K562 (cell line): ENCODE data around the gene C3orf52. TPM values are rescaled to one million over a fixed set of nuclear protein-coding genes. Genes with fewer than 3 reads are reported as not detected.

Experiments used
- ATAC-seq: fragments of 200-7000 bp; cut with Tn5 transposase; 3 replicates; pipeline ENCODE4 v1.9.1; 2020; ENCODE audit warnings: moderate library complexity
- BruUV-seq: library from RNA; stranded (reverse); fragments of 400-500 nt; replicated peaks from 2 replicates; lab custom pipeline; 2021; lab: Mats Ljungman, UMichigan
- CTCF ChIA-PET: fragments of 300-600 bp; formaldehyde crosslinking; extraction: SDS; loops from one replicate; lab custom pipeline; 2021; ENCODE audit warnings: low intra/inter-chr PET ratio; lab: Yijun Ruan, JAX
- POLR2A ChIA-PET: fragments of 300-600, 350-650 bp; sonication (Branson Sonifier 250); formaldehyde crosslinking; extraction: SDS; loops from one replicate; lab custom pipeline; 2021; ENCODE audit warnings: antibody characterized with exemption, inconsistent platforms; lab: Yijun Ruan, JAX
- DNase-seq, 4 experiments: peaks; one replicate each; pipeline versions ENCODE4 v3.0.0 to v3.0.0-alpha.2; 2011 to 2018; ENCODE audit warnings: low spot score in 3 of 4, mixed read lengths in 3 of 4; ENCODE audit errors: extremely low read depth in 1 of 4
- FAIRE-seq: peaks from 2 replicates; lab custom pipeline; 2011; peaks lifted over from hg19 to GRCh38; lab: Jason Lieb, UNC
- H2AFZ ChIP-seq: 2 replicates; pipeline ENCODE4 v1.6.0; 2011; ENCODE audit warnings: low read depth, low read length, control low read depth, inconsistent platforms
- H3K27ac ChIP-seq: fragments of 200-600 bp; 3 replicates; pipeline ENCODE4 v1.8.0; 2011; ENCODE audit warnings: low read depth, mild to moderate bottlenecking, control low read depth, inconsistent platforms, low read length, moderate library complexity, mixed read lengths; ENCODE audit errors: extremely low read depth
- H3K27me3 ChIP-seq, 2 experiments: fragments of 300-600 bp in 1 of 2; 2 replicates in 1 of 2; 3 replicates in 1 of 2; pipeline versions ENCODE4 v1.6.0 to v1.8.0; 2011; ENCODE audit warnings: inconsistent platforms in 2 of 2, low read length in 2 of 2, mild to moderate bottlenecking in 1 of 2, mixed read lengths in 1 of 2, moderate library complexity in 1 of 2; ENCODE audit not compliant: control insufficient read depth in 2 of 2, insufficient read depth in 2 of 2
- H3K36me3 ChIP-seq: fragments of 300-600 bp; 3 replicates; pipeline ENCODE4 v1.8.0; 2011; ENCODE audit warnings: mild to moderate bottlenecking, low read length, inconsistent platforms; ENCODE audit not compliant: control insufficient read depth, insufficient read depth
- H3K4me1 ChIP-seq, 2 experiments: fragments of 200-600 bp in 1 of 2; replicated peaks in 1 of 2; 2 replicates in 1 of 2; 3 replicates in 1 of 2; pipeline versions ENCODE4 v1.5.1 to v1.8.0; 2011; ENCODE audit warnings: inconsistent platforms in 2 of 2, low read length in 2 of 2, mild to moderate bottlenecking in 1 of 2, mixed read lengths in 1 of 2, moderate library complexity in 1 of 2; ENCODE audit not compliant: control insufficient read depth in 2 of 2, insufficient read depth in 2 of 2
- H3K4me2 ChIP-seq: 2 replicates; pipeline ENCODE4 v1.6.1; 2011; ENCODE audit warnings: low read length, control low read depth, inconsistent platforms, mixed read lengths; ENCODE audit not compliant: insufficient read depth
- H3K4me3 ChIP-seq: fragments of 200-600 bp; sonication (generic), shearing (Covaris generic); 2 replicates; pipeline ENCODE4 v1.5.1; 2016; ENCODE audit warnings: control low read depth, inconsistent platforms
- H3K79me2 ChIP-seq: fragments of 200-600 bp; 3 replicates; pipeline ENCODE4 v1.8.0; 2011; ENCODE audit warnings: low read length, inconsistent platforms; ENCODE audit not compliant: control insufficient read depth, insufficient read depth
- H3K9ac ChIP-seq, 2 experiments: 2 replicates each; pipeline versions ENCODE4 v1.6.0 to v1.6.1; 2011; ENCODE audit warnings: low read depth in 2 of 2, low read length in 2 of 2, control low read depth in 1 of 2, inconsistent platforms in 1 of 2, mild to moderate bottlenecking in 1 of 2, mixed read lengths in 1 of 2; ENCODE audit not compliant: insufficient read depth in 1 of 2
- H3K9me1 ChIP-seq: one replicate; pipeline ENCODE4 v1.6.0; 2011; ENCODE audit warnings: inconsistent platforms, mild to moderate bottlenecking, low read length, moderate library complexity; ENCODE audit not compliant: control insufficient read depth, insufficient read depth
- H3K9me3 ChIP-seq: replicated peaks from 2 replicates; pipeline ENCODE4 v1.5.1; 2011; ENCODE audit warnings: low read depth, low read length, inconsistent platforms; ENCODE audit not compliant: control insufficient read depth, insufficient read depth
- H4K20me1 ChIP-seq: replicated peaks from 2 replicates; pipeline ENCODE4 v1.6.1; 2011; ENCODE audit warnings: low read length, inconsistent platforms, mixed read lengths; ENCODE audit not compliant: control insufficient read depth, insufficient read depth
- BRF2 ChIP-seq: IDR thresholded peaks from 3 replicates; pipeline ENCODE4 v1.6.1; 2011; ENCODE audit warnings: borderline replicate concordance, mild to moderate bottlenecking; ENCODE audit not compliant: insufficient read length, insufficient read depth
- CSDE1 ChIP-seq, 2 experiments: fragments of 450-650 bp; IDR thresholded peaks; 2 replicates each; pipeline ENCODE4 v1.6.1; 2016; ENCODE audit warnings: mild to moderate bottlenecking in 1 of 2
- FOXJ3 ChIP-seq: sonication (generic); formaldehyde crosslinking; IDR thresholded peaks from 2 replicates; pipeline ENCODE4 v1.4.0; 2020; ENCODE audit warnings: mild to moderate bottlenecking, missing genetic modification reagents
- HLTF ChIP-seq: fragments of 450-650 bp; IDR thresholded peaks from 2 replicates; pipeline ENCODE4 v1.6.1; 2016
- LEF1 ChIP-seq: fragments of 450-650 bp; IDR thresholded peaks from 2 replicates; pipeline ENCODE4 v1.6.1; 2016; ENCODE audit warnings: mild to moderate bottlenecking
- PCBP1 ChIP-seq: fragments of 200-400 bp; formaldehyde crosslinking; IDR thresholded peaks from 2 replicates; pipeline ENCODE4 v1.6.1; 2018; ENCODE audit warnings: mild to moderate bottlenecking, low read depth, low read length; ENCODE audit not compliant: poor library complexity, severe bottlenecking
- POLR2B ChIP-seq: fragments of 450-650 bp; IDR thresholded peaks from 2 replicates; pipeline ENCODE4 v1.6.1; 2018; ENCODE audit warnings: low read depth; ENCODE audit not compliant: partially characterized antibody
- SFPQ ChIP-seq: fragments of 200-400 bp; formaldehyde crosslinking; IDR thresholded peaks from 2 replicates; pipeline ENCODE4 v1.6.1; 2017; ENCODE audit warnings: mild to moderate bottlenecking, low read depth, low read length, moderate library complexity
- SRF ChIP-seq, 2 experiments: fragments of 250-450, 450-650 bp in 1 of 2; sonication (Bioruptor Pico) in 1 of 2; sonication (generic) in 1 of 2; formaldehyde crosslinking; IDR thresholded peaks; 2 replicates each; pipeline versions ENCODE4 v1.5.0 to v1.5.1; 2020 to 2022; ENCODE audit warnings: mild to moderate bottlenecking in 1 of 2, missing genetic modification reagents in 1 of 2
- TCFL5 ChIP-seq: fragments of 250-450 bp; sonication (Bioruptor Pico); conservative IDR thresholded peaks from 2 replicates; pipeline ENCODE4 v1.6.1; 2021; ENCODE audit warnings: mild to moderate bottlenecking, moderate library complexity, matching md5 sums
- YBX1 ChIP-seq: fragments of 450-650 bp; IDR thresholded peaks from 2 replicates; pipeline ENCODE4 v1.7.1; 2016; ENCODE audit warnings: mild to moderate bottlenecking
- ZFX ChIP-seq: sonication (generic); formaldehyde crosslinking; IDR thresholded peaks from 2 replicates; pipeline ENCODE4 v1.8.0; 2022; ENCODE audit warnings: mild to moderate bottlenecking, missing genetic modification reagents, moderate library complexity
- ZKSCAN1 ChIP-seq: fragments of 150-350 bp; IDR thresholded peaks from 2 replicates; pipeline ENCODE4 v1.6.1; 2016; ENCODE audit warnings: low read depth, low read length
- ZNF133 ChIP-seq: fragments of 250-450 bp; sonication (Bioruptor Pico); IDR thresholded peaks from 2 replicates; pipeline ENCODE4 v1.4.0; 2020; ENCODE audit warnings: mild to moderate bottlenecking
- ZNF324 ChIP-seq: fragments of 250-450 bp; sonication (Bioruptor Pico); IDR thresholded peaks from 2 replicates; pipeline ENCODE4 v1.4.0; 2020; ENCODE audit warnings: mild to moderate bottlenecking
- ZNF408 ChIP-seq: fragments of 250-450 bp; sonication (Bioruptor Pico); IDR thresholded peaks from 2 replicates; pipeline ENCODE4 v1.4.0; 2020; ENCODE audit warnings: low read depth, mild to moderate bottlenecking, moderate library complexity
- ZNF431 ChIP-seq: sonication (generic); formaldehyde crosslinking; IDR thresholded peaks from 2 replicates; pipeline ENCODE4 v1.8.0; 2022; ENCODE audit warnings: mild to moderate bottlenecking, missing genetic modification reagents
- ZNF695 ChIP-seq: fragments of 450-650 bp; formaldehyde crosslinking; IDR thresholded peaks from 2 replicates; pipeline ENCODE4 v1.4.0; 2020; ENCODE audit warnings: mild to moderate bottlenecking, moderate library complexity
- WGBS: fragments of 100-300 bp; shearing (Covaris generic); methylation state at CpG from one replicate; pipeline ENCODE4 v1.1.6; 2016; ENCODE audit warnings: low coverage, mixed read lengths; ENCODE audit not compliant: insufficient coverage; ENCODE audit errors: missing lambda C conversion rate; 5-methylcytosine and 5-hydroxymethylcytosine counted together
- in situ Hi-C: fragments of 300-500 bp; cut with MboI; formaldehyde crosslinking; loops from 4 replicates; pipeline ENCODE4 v1.15.0; 2018; ENCODE audit warnings: inconsistent platforms, mixed read lengths
- intact Hi-C: fragments of 100-400 bp; cut with micrococcal nuclease; formaldehyde crosslinking; loops from 2 replicates; pipeline ENCODE4 v1.14.2; 2022
- polyA plus RNA-seq, 8 experiments: library from polyadenylated mRNA; depleted of rRNA in 4 of 8; stranded (reverse) in 5 of 8; unstranded in 3 of 8; fragments of >200 nt; fragmentation: Nextera tagmentation in 2 of 8; fragmentation: Illumina TruSeq in 1 of 8; extraction: Ambion mirVana in 2 of 8; extraction: Trizol in 1 of 8; gene quantifications; 2 replicates each; pipeline versions ENCODE4 v1.2.1 to v1.2.3, GENCODE V29; 2011 to 2014; ENCODE audit warnings: inconsistent platforms in 1 of 8, missing spikeins in 1 of 8
- total RNA-seq, 7 experiments: library from RNA; depleted of rRNA in 6 of 7; stranded (reverse); fragments of >200 nt in 6 of 7; fragmentation: Illumina TruSeq in 2 of 7; extraction: Trizol in 2 of 7; gene quantifications; 2 replicates each; pipeline versions ENCODE4 v1.2.1 to v1.2.3, GENCODE V29; 2011 to 2021; ENCODE audit warnings: low replicate concordance in 1 of 7
- TF ChIP-seq, protein P1 (sequence below): fragments of 200-800 bp; sonication (Bioruptor generic); IDR thresholded peaks from 2 replicates; pipeline ENCODE4 v1.6.1; 2017; ENCODE audit warnings: missing genetic modification characterization, missing compliant biosample characterization

Gene C3orf52
- total and polyA plus RNA-seq, 9 of the 15 experiments (the other 6 are each of a cell fraction or from before 2014, with no cell fraction given), result 2.8 to 6.1 (median 3.8) TPM

DNA sequence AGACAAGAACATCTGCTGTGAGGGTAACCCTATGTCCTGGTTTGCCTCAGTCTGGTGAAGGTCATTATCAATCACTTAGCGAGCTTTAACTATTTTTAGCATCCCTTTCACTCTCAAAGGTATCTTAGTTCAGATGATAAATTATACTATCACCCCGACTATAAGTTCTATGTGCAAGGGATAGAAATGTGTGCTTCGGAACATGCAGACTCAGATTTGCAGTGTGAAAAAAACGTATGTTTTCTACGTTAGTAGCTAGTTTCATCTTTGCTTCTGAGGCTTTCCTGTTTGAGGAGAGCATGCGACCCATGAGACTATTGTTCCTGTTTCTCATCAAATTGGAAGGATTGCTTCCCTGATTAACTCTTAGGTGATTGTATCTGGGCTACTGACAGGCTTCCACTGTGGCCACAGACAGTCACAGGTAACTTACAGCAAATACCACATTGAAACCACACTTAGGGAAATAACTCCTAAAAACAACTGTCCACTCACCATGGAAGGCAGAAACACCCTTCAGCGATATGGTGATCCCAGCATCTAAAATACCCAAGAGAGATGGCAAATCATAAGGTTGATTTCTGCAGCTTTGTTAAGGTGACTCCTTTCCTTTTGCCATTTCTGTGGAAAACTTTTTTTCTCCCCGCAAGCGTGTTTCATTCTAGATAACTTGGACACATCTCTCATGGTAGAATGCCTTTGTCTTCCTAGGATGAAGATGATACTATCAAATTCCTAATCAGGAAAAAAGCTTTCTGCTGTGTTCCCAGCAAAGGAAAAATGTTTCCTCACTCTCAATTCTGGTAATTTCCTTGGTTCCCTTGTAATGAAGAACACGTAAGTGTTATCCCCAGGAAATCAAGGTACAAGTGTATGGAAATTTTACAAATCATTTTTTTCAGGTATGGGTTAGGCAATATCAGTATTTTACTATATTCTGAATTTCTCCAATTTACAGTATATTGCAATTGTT is 41.6 kb downstream of the C3orf52 start:
- ATAC-seq, result no peak
- H2AFZ ChIP-seq, result no peak overlapping the region
- in situ Hi-C loops (no loop called here), intact Hi-C loops (no loop called here)
- no peak overlapping the region for H3K4me3 ChIP-seq
- no peaks in the 10 kb centered on the region for H3K4me1 ChIP-seq
- 19% methylated on average over 10 of the region's 10 CpGs for WGBS
- no peak overlapping the region for H3K9ac ChIP-seq
- no peaks in the 10 kb centered on the region for H3K79me2 ChIP-seq
- H3K9me3 ChIP-seq, result no peaks in the 10 kb centered on the region
- H3K9me1 ChIP-seq, result no peaks in the 10 kb centered on the region
- no peak for TF ChIP-seq ZFX (CRISPR knock-in tag)
- no peak for TF ChIP-seq TCFL5
- TF ChIP-seq LEF1, result no peak
- no peak for TF ChIP-seq SFPQ
- TF ChIP-seq HLTF, result no peak
- no peak for TF ChIP-seq PCBP1
- TF ChIP-seq BRF2, result no peak
- TF ChIP-seq ZKSCAN1, result no peak
- TF ChIP-seq, protein P1, sequence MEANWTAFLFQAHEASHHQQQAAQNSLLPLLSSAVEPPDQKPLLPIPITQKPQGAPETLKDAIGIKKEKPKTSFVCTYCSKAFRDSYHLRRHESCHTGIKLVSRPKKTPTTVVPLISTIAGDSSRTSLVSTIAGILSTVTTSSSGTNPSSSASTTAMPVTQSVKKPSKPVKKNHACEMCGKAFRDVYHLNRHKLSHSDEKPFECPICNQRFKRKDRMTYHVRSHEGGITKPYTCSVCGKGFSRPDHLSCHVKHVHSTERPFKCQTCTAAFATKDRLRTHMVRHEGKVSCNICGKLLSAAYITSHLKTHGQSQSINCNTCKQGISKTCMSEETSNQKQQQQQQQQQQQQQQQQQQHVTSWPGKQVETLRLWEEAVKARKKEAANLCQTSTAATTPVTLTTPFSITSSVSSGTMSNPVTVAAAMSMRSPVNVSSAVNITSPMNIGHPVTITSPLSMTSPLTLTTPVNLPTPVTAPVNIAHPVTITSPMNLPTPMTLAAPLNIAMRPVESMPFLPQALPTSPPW, result no peak
- TF ChIP-seq ZNF324 (CRISPR knock-in tag), result no peak
- no peak for TF ChIP-seq SRF (CRISPR knock-in tag; IDR thresholded peaks at IDR 0.05)
- TF ChIP-seq ZNF431 (CRISPR knock-in tag), result no peak
- TF ChIP-seq YBX1, result no peak
- TF ChIP-seq FOXJ3 (CRISPR knock-in tag), result no peak
- no peak for TF ChIP-seq ZNF408 (CRISPR knock-in tag)
- no peak for TF ChIP-seq ZNF133 (CRISPR knock-in tag)
- no peak for TF ChIP-seq CSDE1 (IDR thresholded peaks at IDR 0.05)
- no peak for TF ChIP-seq POLR2B
- TF ChIP-seq ZNF695 (CRISPR knock-in tag), result no peak
- no peak overlapping the region for H3K27ac ChIP-seq
- ChIA-PET CTCF (no interaction called here), POLR2A (no interaction called here)
- FAIRE-seq, result no peak
- BruUV-seq, result no TSS peak
- no peak for DNase-seq
- no peak overlapping the region for H3K4me2 ChIP-seq
- no peaks in the 10 kb centered on the region for H3K27me3 ChIP-seq
- no peaks in the 10 kb centered on the region for H4K20me1 ChIP-seq
- no peaks in the 10 kb centered on the region for H3K36me3 ChIP-seq
